ENCODE results near the gene GPAM. TPM values are rescaled to one million over a fixed set of nuclear protein-coding genes. Genes with fewer than 3 reads are reported as not detected.

GPAM gene
- total and polyA plus RNA-seq, 2 of the 8 experiments (the other 6 are each of a cell fraction or from before 2014, with no cell fraction given) = 5.5 to 15.5 TPM

GRCh38 chr10:112131996-112132395, 51.6 kb downstream of the GPAM start:
- H2BK15ac ChIP-seq (ENCODE audit: low read length) = no peak overlapping the region
- H3K14ac ChIP-seq (ENCODE audit: insufficient read length) = no peak overlapping the region
- DNase-seq (ENCODE audit: low read depth in 1 of 2, low spot score in 2 of 2) (peak in 1 of 2 experiments; percentile 14), FAIRE-seq (no peak)
- H3K23me2 ChIP-seq (ENCODE audit: low read depth, low read length) = no peaks in the 10 kb centered on the region
- no peak overlapping the region for H2AK5ac ChIP-seq (ENCODE audit: low read depth, low read length)
- H3K4ac ChIP-seq (replicated peaks; ENCODE audit: insufficient read length, low read depth, low read length) = no peak overlapping the region
- H3K18ac ChIP-seq (ENCODE audit: extremely low read depth, low read length) = no peak overlapping the region
- no peak overlapping the region for H2BK20ac ChIP-seq (ENCODE audit: low read length)
- no peak overlapping the region for H3K27ac ChIP-seq (ENCODE audit: low read depth, low read length)
- no peak overlapping the region for H4K5ac ChIP-seq (ENCODE audit: insufficient read length, low read depth, low read length)
- CTCF ChIA-PET (ENCODE audit: partially characterized antibody) = interaction anchor here (1.8 kb wide), 1 partner anchor 13 kb away, joined by 8 read pairs; no protein-coding TSS in a partner anchor
- no peak overlapping the region for H4K8ac ChIP-seq (ENCODE audit: extremely low read depth, insufficient read depth, low read length)
- H3K36me3 ChIP-seq (ENCODE audit: control insufficient read depth in 2 of 4, insufficient read depth in 4 of 4, low read length in 3 of 4) = no peaks in the 10 kb centered on the region
- no peak overlapping the region for H3K23ac ChIP-seq (ENCODE audit: insufficient read length)
- no peaks in the 10 kb centered on the region for H4K20me1 ChIP-seq (replicated peaks in 1 of 2; ENCODE audit: control insufficient read depth in 1 of 2, insufficient read depth in 2 of 2, low read length in 2 of 2)
- 93% methylated on average over 3 of the region's 3 CpGs; no CpG with 5 or more reads in 1 of the 2 experiments for WGBS, 2 experiments (ENCODE audit: extremely low coverage in 1 of 2, insufficient coverage in 1 of 2, insufficient read length in 1 of 2, insufficient replicate concordance in 2 of 2, low coverage in 1 of 2, low lambda C conversion rate in 2 of 2, missing lambda C conversion rate in 1 of 2)
- no peaks in the 10 kb centered on the region for H3K9me3 ChIP-seq (ENCODE audit: insufficient read depth in 2 of 2, low read depth in 1 of 2, low read length in 1 of 2)
- H3K4me3 ChIP-seq (ENCODE audit: extremely low read depth in 1 of 4, insufficient read depth in 2 of 4, low read depth in 3 of 4, low read length in 4 of 4) = no peak overlapping the region
- no peak overlapping the region for H4K91ac ChIP-seq (replicated peaks; ENCODE audit: insufficient read length, low read length)
- H3K27me3 ChIP-seq (replicated peaks in 1 of 4; ENCODE audit: control insufficient read depth in 3 of 4, extremely low read depth in 1 of 4, insufficient read depth in 3 of 4, low read length in 3 of 4) = no peaks in the 10 kb centered on the region
- no peak overlapping the region for H2BK120ac ChIP-seq (replicated peaks; ENCODE audit: low read depth, low read length)
- no peaks in the 10 kb centered on the region; the same call in 1 of the 2 replicates for H3K79me1 ChIP-seq (ENCODE audit: low read depth, low read length)
- no peak overlapping the region for H3K56ac ChIP-seq (replicated peaks; ENCODE audit: insufficient read length, low read depth, low read length)
- no peaks in the 10 kb centered on the region for H3K79me2 ChIP-seq (ENCODE audit: control insufficient read depth in 1 of 2, insufficient read depth in 2 of 2, low read length in 2 of 2)
- H3K4me2 ChIP-seq (ENCODE audit: insufficient read depth in 1 of 2, low read depth in 2 of 2, low read length in 2 of 2) = no peak overlapping the region
- no peak overlapping the region for H3K9ac ChIP-seq (replicated peaks in 1 of 4; ENCODE audit: extremely low read depth in 1 of 4, low read depth in 3 of 4, low read length in 3 of 4)
- no peak overlapping the region for H2BK5ac ChIP-seq (ENCODE audit: low read depth, low read length)
- no peak overlapping the region for H2BK12ac ChIP-seq (ENCODE audit: low read depth, low read length)
- POLR2A ChIA-PET (ENCODE audit: partially characterized antibody) = no interaction called here
- no peak overlapping the region for H2AFZ ChIP-seq (ENCODE audit: low read length)
- H3K4me1 ChIP-seq (replicated peaks in 1 of 4; ENCODE audit: control insufficient read depth in 3 of 4, insufficient read depth in 4 of 4, low read length in 3 of 4) = no peaks in the 10 kb centered on the region; a peak in 4 of 7 replicates
- TF ChIP-seq JUND (IDR thresholded peaks at IDR 0.05; ENCODE audit: low read length) = no peak
- no peak for TF ChIP-seq NRF1 (IDR thresholded peaks at IDR 0.05; ENCODE audit: low read depth, low read length)
- no peak for TF ChIP-seq SIRT6 (IDR thresholded peaks at IDR 0.05; ENCODE audit: low read length)
- TF ChIP-seq TBP (IDR thresholded peaks at IDR 0.05; ENCODE audit: low read depth, low read length) = no peak

All from H1 (cell line).